Cardiac fibroblast (primary cell): ENCODE measurements around the gene CHRFAM7A.
"Not testable (repeated sequence)": the region's sequence is repeated elsewhere in the genome, so short reads cannot be mapped to it uniquely, and the experiment has no call there.

Experiments
- DNase-seq, 2 donors: peaks; one replicate each; pipeline versions ENCODE4 v3.0.0 to v3.0.0-alpha.2; 2010; ENCODE audit warnings: low read depth in 2 of 2
- H3K4me3 ChIP-seq, 2 donors: replicated peaks in 1 of 2; 1 replicate in 1 of 2; 2 replicates in 1 of 2; pipeline ENCODE4 v1.5.1; 2011; ENCODE audit warnings: low read depth in 2 of 2, low read length in 2 of 2, mild to moderate bottlenecking in 2 of 2, moderate library complexity in 1 of 2

Gene CHRFAM7A

GRCh38 chr15:30349803-30350202, 43.5 kb downstream of the CHRFAM7A start:
- not testable (repeated sequence) for DNase-seq

GRCh38 chr15:30336584-30336983, 56.8 kb downstream of the CHRFAM7A start:
- H3K4me3 ChIP-seq, DNase-seq: not testable (repeated sequence)

More at GRCh38 chr15:30349803-30350202, 43.5 kb downstream of the CHRFAM7A start:
- not testable (repeated sequence) for H3K4me3 ChIP-seq

GRCh38 chr15:30334152-30334551, 59.2 kb downstream of the CHRFAM7A start:
- DNase-seq, H3K4me3 ChIP-seq: not testable (repeated sequence)

- DNase-seq: not testable (repeated sequence)
Measured at GRCh38 chr15:30326145-30326544, 67.2 kb downstream of the CHRFAM7A start.

GRCh38 chr15:30321063-30321462, 72.3 kb downstream of the CHRFAM7A start:
- DNase-seq, H3K4me3 ChIP-seq: not testable (repeated sequence)

More at GRCh38 chr15:30326145-30326544, 67.2 kb downstream of the CHRFAM7A start:
- not testable (repeated sequence) for H3K4me3 ChIP-seq

GRCh38 chr15:30315704-30316103, 77.6 kb downstream of the CHRFAM7A start:
- DNase-seq, H3K4me3 ChIP-seq: not testable (repeated sequence)

GRCh38 chr15:30310575-30310974, 82.8 kb downstream of the CHRFAM7A start:
- not testable (repeated sequence) for H3K4me3 ChIP-seq, DNase-seq
